ENCODE results near the gene UGT2A1.

UGT2A1 gene

GRCh38 chr4:69653147-69653546 is at the start of gene UGT2A1:
Gene UGT2A1 (minus strand): TSS chr4:69653247. CDS start chr4:69647644, 5,603 bp downstream.
- Histone ChIP-seq H3K27me3 (ENCODE audit: insufficient read depth, low read depth, severe bottlenecking) (no peaks in the 10 kb centered on the region), H3K36me3 (no peaks in the 10 kb centered on the region), H3K9me3 (ENCODE audit: severe bottlenecking) (no peaks in the 10 kb centered on the region), H3K4me3 (ENCODE audit: low read depth, low read length) (no peak within 1 kb of the TSS), H3K27ac (no peak within 1 kb of the TSS)
- no peak for TF ChIP-seq CTCF (IDR thresholded peaks at IDR 0.05; ENCODE audit: low read depth, low read length)
- no peak for DNase-seq

- DNase-seq = no peak
- TF ChIP-seq CTCF (IDR thresholded peaks at IDR 0.05; ENCODE audit: low read depth, low read length) = no peak
- Histone ChIP-seq H3K9me3 (ENCODE audit: severe bottlenecking) (peaks cover 3% of the 10 kb centered on the region), H3K27me3 (ENCODE audit: insufficient read depth, low read depth, severe bottlenecking) (no peaks in the 10 kb centered on the region), H3K4me3 (ENCODE audit: low read depth, low read length) (no peak overlapping the region), H3K27ac (no peak overlapping the region), H3K36me3 (no peaks in the 10 kb centered on the region)
Observed at GRCh38 chr4:69702201-69702600, 49.2 kb upstream of the UGT2A1 start.

- H3K27me3 ChIP-seq (ENCODE audit: insufficient read depth, low read depth, severe bottlenecking) = no peaks in the 10 kb centered on the region
- no peak for DNase-seq
- H3K27ac ChIP-seq = no peak overlapping the region
- no peak for TF ChIP-seq CTCF (IDR thresholded peaks at IDR 0.05; ENCODE audit: low read depth, low read length)
- H3K4me3 ChIP-seq (ENCODE audit: low read depth, low read length) = no peak overlapping the region
- no peaks in the 10 kb centered on the region for H3K36me3 ChIP-seq
- peaks cover 3% of the 10 kb centered on the region for H3K9me3 ChIP-seq (ENCODE audit: severe bottlenecking)
Observed at GRCh38 chr4:69701696-69702095, 48.6 kb upstream of the UGT2A1 start.

GRCh38 chr4:69697536-69698242 is 44.6 kb upstream of the UGT2A1 start:
- H3K27me3 ChIP-seq (ENCODE audit: insufficient read depth, low read depth, severe bottlenecking) = no peaks in the 10 kb centered on the region
- H3K36me3 ChIP-seq = no peaks in the 10 kb centered on the region
- H3K4me3 ChIP-seq (ENCODE audit: low read depth, low read length) = no peak overlapping the region
- DNase-seq = no peak
- TF ChIP-seq CTCF (IDR thresholded peaks at IDR 0.05; ENCODE audit: low read depth, low read length) = no peak
- peaks cover 3% of the 10 kb centered on the region for H3K9me3 ChIP-seq (ENCODE audit: severe bottlenecking)
- H3K27ac ChIP-seq = no peak overlapping the region

- H3K36me3 ChIP-seq = no peaks in the 10 kb centered on the region
- no peak overlapping the region for H3K4me3 ChIP-seq (ENCODE audit: low read depth, low read length)
- H3K27me3 ChIP-seq (ENCODE audit: insufficient read depth, low read depth, severe bottlenecking) = no peaks in the 10 kb centered on the region
- no peaks in the 10 kb centered on the region for H3K9me3 ChIP-seq (ENCODE audit: severe bottlenecking)
- TF ChIP-seq CTCF (IDR thresholded peaks at IDR 0.05; ENCODE audit: low read depth, low read length) = 0 out of 2 replicates have a peak, but pooled peaks have one; percentile 3
- no peak overlapping the region for H3K27ac ChIP-seq
- DNase-seq = no peak
Observed at GRCh38 chr4:69689599-69689998, 36.6 kb upstream of the UGT2A1 start.

GRCh38 chr4:69684804-69685203 is 31.8 kb upstream of the UGT2A1 start:
- no peak overlapping the region for H3K4me3 ChIP-seq (ENCODE audit: low read depth, low read length)
- TF ChIP-seq CTCF (IDR thresholded peaks at IDR 0.05; ENCODE audit: low read depth, low read length) = no peak
- no peak overlapping the region for H3K27ac ChIP-seq
- DNase-seq = no peak
- H3K9me3 ChIP-seq (ENCODE audit: severe bottlenecking) = no peaks in the 10 kb centered on the region
- H3K27me3 ChIP-seq (ENCODE audit: insufficient read depth, low read depth, severe bottlenecking) = no peaks in the 10 kb centered on the region
- no peaks in the 10 kb centered on the region for H3K36me3 ChIP-seq

Data from WERI-Rb-1 (cell line).